VCaP (cell line): Measurements from ENCODE around the gene KIF6.

ENCODE experiments used
- H3K27ac ChIP-seq: fragments of 450-650 bp; 2 replicates; pipeline ENCODE4 v1.5.1; 2017
- TF ChIP-seq, protein P1 (sequence below): fragments of 450-650 bp; conservative IDR thresholded peaks from 2 replicates; pipeline ENCODE4 v1.5.1; 2017; ENCODE audit warnings: mild to moderate bottlenecking, moderate library complexity

KIF6 gene

DNA sequence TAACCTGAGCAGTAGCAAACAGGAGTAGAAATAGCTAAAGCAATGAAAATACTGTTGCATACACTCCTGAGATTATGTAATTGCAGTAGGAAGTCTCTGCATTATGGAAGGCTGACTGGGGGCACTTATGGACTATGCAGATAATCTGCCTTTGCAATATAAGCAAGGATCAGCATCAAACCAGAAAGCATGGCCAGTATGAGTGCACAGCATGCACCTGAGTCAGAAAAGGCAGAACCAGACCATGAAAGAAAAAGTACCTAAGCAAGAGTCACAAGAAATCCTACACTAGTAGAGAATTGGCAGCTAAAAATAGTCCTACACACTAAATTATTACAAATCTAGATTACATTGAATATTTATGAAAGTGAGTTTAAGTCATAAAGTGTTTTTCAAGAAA, 164.3 kb downstream of the KIF6 start:
- H3K27ac ChIP-seq = no peak overlapping the region
- TF ChIP-seq, protein P1, sequence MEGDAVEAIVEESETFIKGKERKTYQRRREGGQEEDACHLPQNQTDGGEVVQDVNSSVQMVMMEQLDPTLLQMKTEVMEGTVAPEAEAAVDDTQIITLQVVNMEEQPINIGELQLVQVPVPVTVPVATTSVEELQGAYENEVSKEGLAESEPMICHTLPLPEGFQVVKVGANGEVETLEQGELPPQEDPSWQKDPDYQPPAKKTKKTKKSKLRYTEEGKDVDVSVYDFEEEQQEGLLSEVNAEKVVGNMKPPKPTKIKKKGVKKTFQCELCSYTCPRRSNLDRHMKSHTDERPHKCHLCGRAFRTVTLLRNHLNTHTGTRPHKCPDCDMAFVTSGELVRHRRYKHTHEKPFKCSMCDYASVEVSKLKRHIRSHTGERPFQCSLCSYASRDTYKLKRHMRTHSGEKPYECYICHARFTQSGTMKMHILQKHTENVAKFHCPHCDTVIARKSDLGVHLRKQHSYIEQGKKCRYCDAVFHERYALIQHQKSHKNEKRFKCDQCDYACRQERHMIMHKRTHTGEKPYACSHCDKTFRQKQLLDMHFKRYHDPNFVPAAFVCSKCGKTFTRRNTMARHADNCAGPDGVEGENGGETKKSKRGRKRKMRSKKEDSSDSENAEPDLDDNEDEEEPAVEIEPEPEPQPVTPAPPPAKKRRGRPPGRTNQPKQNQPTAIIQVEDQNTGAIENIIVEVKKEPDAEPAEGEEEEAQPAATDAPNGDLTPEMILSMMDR = no peak

DNA sequence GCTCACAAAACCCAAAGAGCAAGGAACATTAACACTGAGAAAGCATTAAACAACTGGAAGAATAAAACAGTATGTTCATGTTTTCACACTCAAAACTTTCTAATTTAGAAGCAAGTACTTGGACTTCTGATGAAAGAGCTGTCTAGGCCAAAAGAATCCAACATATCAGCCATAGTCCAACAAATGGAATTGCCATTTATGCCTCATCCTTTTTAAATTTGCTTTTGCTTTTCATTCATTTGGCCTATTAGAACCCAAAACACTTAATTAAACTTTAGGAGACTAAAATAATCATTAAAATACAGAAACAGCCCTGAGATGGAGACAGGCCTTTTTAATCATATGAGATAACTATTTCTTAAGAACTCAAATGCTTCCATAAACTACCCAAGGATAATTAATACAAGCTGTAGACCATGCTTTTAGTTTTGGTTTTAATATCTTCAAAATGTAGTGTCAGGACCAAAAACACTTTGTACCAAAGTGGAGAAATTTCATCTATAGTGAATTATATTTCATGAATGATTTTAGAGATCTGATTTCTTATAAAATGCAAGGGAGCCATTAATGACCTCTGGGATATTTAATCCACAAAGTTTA, 166.5 kb downstream of the KIF6 start:
- TF ChIP-seq, protein P1 = no peak

DNA sequence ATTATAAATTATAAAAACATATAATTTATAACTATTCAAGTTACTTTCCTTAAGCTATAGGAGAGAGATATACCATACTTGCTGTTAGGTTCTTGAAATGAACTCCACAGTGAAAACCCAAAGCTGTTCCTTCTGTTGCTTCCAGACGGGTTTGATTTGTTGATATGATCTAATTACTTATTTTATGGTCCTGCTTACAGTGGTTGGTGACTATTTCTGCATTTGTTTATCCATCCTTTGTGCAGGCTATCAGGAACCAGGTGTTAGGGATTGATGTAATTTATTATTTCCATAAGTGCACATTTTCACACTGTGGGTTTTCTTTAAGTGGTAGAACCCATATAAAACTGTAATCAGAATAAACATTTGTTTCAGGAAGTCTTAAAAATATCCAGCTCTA, 167.1 kb downstream of the KIF6 start:
- TF ChIP-seq, protein P1 = no peak
- H3K27ac ChIP-seq = no peak overlapping the region

More for the DNA sequence above, 166.5 kb downstream of the KIF6 start:
- no peak overlapping the region for H3K27ac ChIP-seq

DNA sequence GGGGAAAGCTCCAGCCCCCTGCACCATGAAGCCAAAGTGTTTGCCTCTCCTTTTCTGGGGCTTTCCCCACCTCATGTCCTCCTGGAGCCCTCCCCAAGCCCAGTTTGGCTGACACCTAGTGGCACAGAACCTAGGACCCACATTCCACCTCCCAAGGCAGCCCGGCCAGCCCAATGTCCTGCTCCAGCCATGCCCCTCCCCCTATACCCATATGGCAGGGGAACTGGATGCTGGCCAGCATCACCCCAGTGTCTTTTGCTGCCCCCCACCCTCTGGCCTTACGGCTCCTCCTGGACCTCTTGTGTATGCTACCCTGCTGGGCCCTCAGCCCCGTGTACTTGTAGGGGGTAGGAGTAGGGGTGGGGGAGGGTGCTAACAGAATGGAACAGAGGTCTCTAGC, 170.1 kb downstream of the KIF6 start:
- TF ChIP-seq, protein P1 = no peak
- H3K27ac ChIP-seq = no peak overlapping the region

DNA sequence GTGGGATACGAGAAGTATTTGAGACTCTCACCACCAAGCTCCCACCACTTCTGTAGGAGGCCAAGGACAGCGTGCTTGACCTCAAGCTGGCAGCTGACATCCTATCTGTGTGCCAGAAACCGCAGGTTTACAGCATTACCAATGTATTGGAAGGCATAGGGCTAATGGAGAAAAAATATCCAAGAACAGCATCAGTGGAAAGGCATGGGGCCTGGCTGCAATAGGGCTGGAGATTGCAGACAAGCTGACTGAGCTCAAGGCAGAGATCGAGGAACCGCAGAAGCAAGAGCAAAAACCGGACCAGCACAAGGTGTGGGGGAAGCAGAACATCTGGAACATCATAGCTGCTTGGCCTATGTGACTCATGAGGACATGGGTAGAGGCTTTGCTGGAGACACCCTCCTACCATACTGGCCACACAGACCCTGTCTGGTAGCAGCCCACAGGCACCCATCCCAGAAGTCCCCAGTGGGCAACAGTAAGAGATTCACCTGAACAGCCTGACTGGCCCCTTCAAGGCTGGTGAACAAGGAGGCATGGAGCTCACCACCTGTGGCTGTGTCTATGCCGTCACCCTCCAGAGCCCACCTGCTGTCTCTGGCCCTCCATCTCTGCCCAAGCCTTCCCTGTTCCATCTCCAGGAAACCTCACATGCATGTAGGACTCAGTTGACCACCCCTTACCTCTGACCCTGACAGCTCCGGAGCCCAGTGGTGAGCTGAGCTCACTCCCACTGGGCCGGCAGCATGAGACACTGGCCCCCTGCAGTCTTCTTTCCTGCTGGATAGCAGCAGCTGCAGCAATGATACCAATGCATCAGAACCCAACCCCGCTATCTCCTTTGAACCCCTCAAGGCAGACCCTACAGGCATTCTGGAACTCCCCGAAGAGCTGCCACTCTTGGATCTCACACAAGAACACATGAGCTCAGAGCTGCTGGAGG, 171.1 kb downstream of the KIF6 start:
- no peak overlapping the region for H3K27ac ChIP-seq
- TF ChIP-seq, protein P1 = no peak

DNA sequence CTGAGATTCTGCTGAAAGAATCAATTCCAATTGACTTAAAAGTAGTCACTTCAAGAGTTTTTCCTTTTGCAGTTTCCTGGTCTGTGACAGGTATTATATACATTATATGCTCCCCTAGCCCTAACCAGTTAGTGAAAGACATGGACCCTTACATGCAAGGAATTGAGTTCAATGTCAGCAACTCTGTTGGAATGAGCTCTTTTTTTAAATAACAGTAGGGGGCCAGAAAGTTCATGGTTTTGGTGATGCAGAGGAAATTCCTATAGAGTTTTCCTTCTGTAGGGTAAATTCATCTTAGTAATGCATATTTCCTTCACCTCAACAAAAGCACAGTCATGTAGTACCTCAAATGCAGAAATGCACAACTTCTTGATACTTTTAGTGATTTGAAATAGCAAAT, 172.2 kb downstream of the KIF6 start:
- no peak overlapping the region for H3K27ac ChIP-seq

DNA sequence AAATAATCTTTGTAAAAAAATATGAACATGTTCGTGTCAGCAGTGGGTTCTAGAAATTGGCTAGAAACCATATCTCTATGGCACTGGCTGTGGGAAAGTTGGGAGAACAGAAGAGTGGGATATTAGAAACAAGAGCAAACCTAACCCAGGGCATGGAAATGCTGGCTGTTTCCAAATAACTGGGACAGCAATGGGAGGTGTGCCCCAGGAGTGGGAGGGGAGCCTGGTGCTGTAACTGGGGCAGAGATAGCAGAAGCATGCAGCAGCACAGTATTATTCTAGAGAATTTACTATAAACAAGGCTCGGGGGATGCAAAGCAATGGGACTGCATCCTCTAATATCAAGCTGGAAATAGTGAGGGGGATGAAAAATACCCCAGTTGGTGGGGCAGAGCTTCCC, 175.0 kb downstream of the KIF6 start:
- TF ChIP-seq, protein P1 = no peak
- H3K27ac ChIP-seq = no peak overlapping the region

More for the DNA sequence above, 172.2 kb downstream of the KIF6 start:
- TF ChIP-seq, protein P1 = no peak
